Activated CD4-positive, alpha-beta memory T cell treated with anti-CD3 and anti-CD28 coated beads for 36 hours (primary cell): ENCODE results near the gene ZNF678. TPM values are rescaled to one million over a fixed set of nuclear protein-coding genes. Genes with fewer than 3 reads are reported as not detected.

Experiments used
- CTCF ChIA-PET: fragments of 350-600 bp; sonication (Branson Sonifier 250); formaldehyde crosslinking; loops from one replicate; lab custom pipeline; 2021; ENCODE audit warnings: antibody characterized with exemption, inconsistent platforms; lab: Charles Lee
- POLR2A ChIA-PET: fragments of 350-600 bp; sonication (Branson Sonifier 250); formaldehyde crosslinking; loops from one replicate; lab custom pipeline; 2021; ENCODE audit warnings: antibody characterized with exemption; lab: Charles Lee
- DNase-seq: peaks from one replicate; pipeline ENCODE4 v3.0.0-alpha.2; 2020
- H3K27ac Mint-ChIP-seq: one replicate; pipeline ENCODE4 v1.8.0; 2021; ENCODE audit warnings: mixed read lengths
- H3K27me3 Mint-ChIP-seq: one replicate; pipeline ENCODE4 v1.8.0; 2021; ENCODE audit warnings: mixed read lengths
- H3K36me3 Mint-ChIP-seq: one replicate; pipeline ENCODE4 v1.8.0; 2021; ENCODE audit warnings: mixed read lengths
- H3K4me1 Mint-ChIP-seq: one replicate; pipeline ENCODE4 v1.8.0; 2021; ENCODE audit warnings: low read depth, mixed read lengths
- H3K4me3 Mint-ChIP-seq: one replicate; pipeline ENCODE4 v1.8.0; 2021; ENCODE audit warnings: mild to moderate bottlenecking, mixed read lengths
- H3K9me3 Mint-ChIP-seq: one replicate; pipeline ENCODE4 v1.8.0; 2021; ENCODE audit warnings: mixed read lengths
- intact Hi-C: fragments of 100-400 bp; cut with micrococcal nuclease; formaldehyde crosslinking; loops from one replicate; pipeline ENCODE4 v1.15.1; 2023
- total RNA-seq, 2 experiments: library from RNA; stranded (reverse); gene quantifications; one replicate each; pipeline ENCODE4 v1.2.3, GENCODE V29; 2021

Gene ZNF678
- total RNA-seq, 2 experiments from 2014 or later = 6.5 to 7.4 TPM

DNA sequence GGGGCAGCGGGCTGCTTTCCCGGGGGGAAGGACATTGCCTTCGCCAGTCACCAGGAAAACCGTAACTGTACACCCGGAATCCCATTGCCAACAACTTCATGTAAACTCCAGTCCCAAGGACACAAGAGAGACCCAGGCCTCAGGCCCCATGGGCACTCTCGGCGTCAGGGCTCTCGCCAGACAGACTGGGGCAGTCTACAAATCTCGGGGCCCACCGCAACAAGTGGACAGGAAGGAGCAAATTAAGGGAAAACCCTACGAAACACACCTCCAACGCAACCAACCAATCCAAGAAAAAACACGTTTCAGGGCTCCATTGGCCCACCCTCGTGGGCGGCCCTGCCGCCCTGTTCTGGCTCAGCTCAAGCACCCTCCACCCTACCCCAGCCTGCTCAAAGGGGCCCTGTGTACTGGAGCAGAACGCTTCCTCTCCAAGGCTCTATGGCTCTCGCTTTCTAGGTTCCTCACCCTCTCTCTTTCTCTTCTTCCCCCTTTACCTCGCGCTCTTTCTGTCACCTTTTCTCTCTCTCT is 4.6 kb upstream of the ZNF678 start:
- DNase-seq = no peak
- Mint-ChIP-seq H3K4me3 (no peak overlapping the region), H3K27me3 (peaks cover 22% of the 10 kb centered on the region), H3K27ac (no peak overlapping the region), H3K36me3 (peaks cover 2% of the 10 kb centered on the region), H3K4me1 (peaks cover 14% of the 10 kb centered on the region), H3K9me3 (no peaks in the 10 kb centered on the region)
- intact Hi-C loops = no loop called here
- CTCF ChIA-PET = no interaction called here
- POLR2A ChIA-PET = no interaction called here

DNA sequence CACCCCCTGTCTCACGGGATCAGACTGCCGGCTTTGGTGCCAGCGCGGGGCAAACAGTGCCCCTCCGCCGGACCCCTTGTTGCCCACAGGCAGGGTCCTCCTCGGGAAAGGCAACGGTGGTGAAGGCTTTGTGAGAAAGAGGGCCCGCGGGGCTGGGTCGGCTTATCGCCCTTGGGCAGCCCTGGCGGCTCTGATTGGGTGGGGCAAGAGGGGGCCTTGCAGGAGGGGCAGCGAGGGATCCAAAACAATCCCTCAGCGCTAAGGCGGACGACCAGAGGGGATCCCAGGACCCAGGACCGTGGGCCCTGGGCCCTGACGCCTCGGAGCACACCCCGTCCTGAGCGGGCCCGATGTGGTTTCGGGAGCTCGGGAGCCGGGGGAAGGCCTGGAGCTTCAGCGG is 3.9 kb upstream of the ZNF678 start:
- no peaks in the 10 kb centered on the region for H3K9me3 Mint-ChIP-seq
- no peak overlapping the region for H3K27ac Mint-ChIP-seq
- H3K27me3 Mint-ChIP-seq = peaks cover 22% of the 10 kb centered on the region
- peaks cover 21% of the 10 kb centered on the region for H3K4me1 Mint-ChIP-seq
- ChIA-PET POLR2A (no interaction called here), CTCF (interaction anchor here (0.7 kb wide), 1 partner anchor 17 kb away, joined by 4 read pairs; no protein-coding TSS in a partner anchor)
- no peak overlapping the region for H3K4me3 Mint-ChIP-seq
- H3K36me3 Mint-ChIP-seq = peaks cover 2% of the 10 kb centered on the region
- intact Hi-C loops = no loop called here
- no peak for DNase-seq

DNA sequence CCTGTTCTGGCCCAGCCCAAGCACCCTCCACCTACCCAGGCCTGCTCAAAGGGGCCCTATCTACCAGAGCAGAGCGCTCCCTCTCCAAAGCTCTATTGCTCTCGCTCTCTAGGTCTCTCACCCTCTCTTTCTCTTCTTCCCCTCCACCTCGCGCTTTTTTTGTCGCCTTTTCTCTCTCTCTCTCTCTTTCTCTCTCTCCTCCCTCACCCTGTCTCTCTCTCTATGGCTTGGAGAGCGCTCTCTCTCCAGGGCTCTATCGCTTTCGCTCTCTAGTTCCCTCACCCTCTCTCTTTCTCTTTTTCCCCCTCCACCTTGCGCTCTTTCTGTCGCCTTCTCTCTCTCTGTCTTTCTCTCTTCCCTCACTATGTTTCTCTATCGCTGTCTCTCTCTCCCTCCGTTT is 3.4 kb upstream of the ZNF678 start:
- Mint-ChIP-seq H3K4me1 (peaks cover 22% of the 10 kb centered on the region), H3K36me3 (peaks cover 2% of the 10 kb centered on the region), H3K9me3 (no peaks in the 10 kb centered on the region), H3K27me3 (peaks cover 22% of the 10 kb centered on the region), H3K27ac (no peak overlapping the region), H3K4me3 (no peak overlapping the region)
- ChIA-PET POLR2A (no interaction called here), CTCF (interaction anchor here (0.7 to 0.9 kb wide), 2 partner anchors 17 to 202 kb away, joined by 3 to 4 read pairs; no protein-coding TSS in a partner anchor)
- DNase-seq = no peak
- intact Hi-C loops = loop anchor here (5.0 to 10.0 kb wide), 3 partner anchors 147 to 618 kb away; partner anchors contain the start of gene COQ8A

DNA sequence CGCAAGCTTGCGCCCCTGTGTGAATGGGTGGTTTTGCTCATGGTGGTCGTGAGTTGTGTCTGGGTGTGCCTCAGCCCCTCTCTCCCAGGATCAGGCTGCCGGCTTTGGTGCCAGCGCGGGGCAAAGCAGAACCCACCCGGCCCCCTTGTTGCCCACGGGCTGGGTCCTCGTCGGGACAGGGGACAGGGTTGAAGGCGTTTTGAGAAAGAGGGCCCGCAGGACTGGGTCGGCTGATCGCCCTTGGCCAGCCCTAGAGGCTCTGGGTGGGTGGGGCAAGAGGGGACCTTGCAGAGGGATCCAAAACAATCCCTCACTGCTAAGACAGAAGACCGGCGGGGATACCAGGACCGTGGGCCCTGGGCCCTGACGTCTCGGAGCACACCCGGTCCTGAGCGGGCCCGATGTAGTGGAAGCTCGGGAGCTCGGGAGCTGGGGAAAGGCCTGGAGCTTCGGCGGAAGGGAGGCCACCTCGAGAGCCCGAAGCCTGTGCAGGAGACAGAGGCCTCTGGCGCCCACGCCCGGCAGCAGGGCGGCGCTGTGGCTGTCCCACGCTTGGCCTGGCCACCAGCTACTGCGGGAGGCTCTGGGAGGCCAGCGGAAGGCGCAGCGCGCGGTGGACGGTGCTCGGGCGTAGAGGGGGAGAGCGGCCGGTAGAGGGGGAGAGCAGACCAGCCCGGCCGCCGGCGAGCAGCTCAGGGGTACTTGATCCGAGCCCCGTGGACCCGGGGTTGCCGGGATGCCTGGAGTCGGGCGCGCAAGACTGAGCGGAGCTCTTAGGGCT is 2.8 kb upstream of the ZNF678 start:
- no peak for DNase-seq
- H3K4me1 Mint-ChIP-seq = peaks cover 22% of the 10 kb centered on the region
- intact Hi-C loops = loop anchor here (5.0 to 10.0 kb wide), 3 partner anchors 147 to 618 kb away; partner anchors contain the start of gene COQ8A
- CTCF ChIA-PET = interaction anchor here (0.7 to 0.9 kb wide), 2 partner anchors 18 to 201 kb away, joined by 3 to 4 read pairs; no protein-coding TSS in a partner anchor
- H3K4me3 Mint-ChIP-seq = no peak overlapping the region
- H3K27ac Mint-ChIP-seq = no peak overlapping the region
- no peaks in the 10 kb centered on the region for H3K9me3 Mint-ChIP-seq
- POLR2A ChIA-PET = no interaction called here
- peaks cover 22% of the 10 kb centered on the region for H3K27me3 Mint-ChIP-seq
- peaks cover 2% of the 10 kb centered on the region for H3K36me3 Mint-ChIP-seq

DNA sequence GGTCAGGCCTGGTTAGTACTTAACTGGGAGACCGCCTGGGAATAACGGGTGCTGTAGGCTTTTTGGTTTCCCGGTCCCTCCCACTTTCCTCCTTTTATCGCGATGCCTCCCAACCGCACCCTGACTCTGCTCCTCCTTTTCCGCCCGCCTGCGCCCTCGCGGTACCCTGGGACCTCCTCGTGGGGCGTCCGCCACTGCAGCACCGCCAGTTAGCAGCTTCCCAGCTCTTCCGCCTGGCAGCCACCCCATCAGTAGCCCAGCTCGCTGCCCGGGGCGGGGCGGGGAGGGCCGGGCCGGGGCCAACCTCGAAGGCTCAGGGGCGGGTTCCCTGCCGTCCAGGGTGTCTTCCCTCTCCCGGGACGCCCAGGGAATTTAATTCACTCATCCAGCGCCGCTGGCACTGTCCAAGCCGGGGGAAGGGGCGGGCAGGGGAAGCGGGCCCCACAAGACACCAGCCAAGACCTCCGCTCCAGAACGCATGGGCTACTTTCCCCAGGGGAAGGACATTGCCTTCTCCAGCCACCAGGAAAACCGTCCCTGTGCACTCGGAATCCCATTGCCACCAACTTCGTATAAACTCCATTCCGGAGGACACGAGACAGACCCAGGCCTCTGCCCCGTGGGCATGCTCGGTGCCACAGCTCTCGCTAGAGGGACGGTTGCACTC is 2.0 kb upstream of the ZNF678 start:
- intact Hi-C loops = loop anchor here (5.0 to 10.0 kb wide), 3 partner anchors 146 to 619 kb away; partner anchors contain the start of gene COQ8A
- ChIA-PET CTCF (interaction anchor here (3.8 kb wide), 1 partner anchor 19 kb away, joined by 37 read pairs; no protein-coding TSS in a partner anchor), POLR2A (no interaction called here)
- no peak for DNase-seq
- no peak overlapping the region for H3K4me3 Mint-ChIP-seq
- peaks cover 2% of the 10 kb centered on the region for H3K36me3 Mint-ChIP-seq
- no peak overlapping the region for H3K27ac Mint-ChIP-seq
- H3K4me1 Mint-ChIP-seq = peaks cover 22% of the 10 kb centered on the region
- H3K9me3 Mint-ChIP-seq = no peaks in the 10 kb centered on the region
- H3K27me3 Mint-ChIP-seq = peaks cover 22% of the 10 kb centered on the region

DNA sequence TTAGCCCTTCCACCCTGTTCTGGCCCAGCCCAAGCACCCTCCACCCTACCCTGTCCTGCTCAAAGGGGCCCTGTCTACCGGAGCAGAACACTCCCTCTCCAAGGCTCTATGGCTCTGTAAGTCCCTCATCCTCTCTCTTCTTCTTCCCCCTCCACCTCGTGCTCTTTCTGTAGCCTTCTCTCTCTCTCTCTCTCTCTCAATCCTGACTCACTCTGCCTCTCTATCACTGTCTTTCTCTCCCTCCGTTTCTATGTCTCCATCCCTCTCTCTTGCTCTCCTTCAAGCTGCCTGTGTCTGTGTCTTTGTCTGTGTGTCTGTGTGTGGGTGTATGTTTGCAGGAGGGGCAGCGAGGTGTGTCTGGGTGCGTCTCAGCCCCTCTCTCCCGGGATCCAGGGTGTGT is 1.3 kb upstream of the ZNF678 start:
- Mint-ChIP-seq H3K9me3 (no peaks in the 10 kb centered on the region), H3K4me3 (no peak overlapping the region), H3K4me1 (peaks cover 24% of the 10 kb centered on the region), H3K27ac (no peak overlapping the region), H3K27me3 (peaks cover 22% of the 10 kb centered on the region), H3K36me3 (peaks cover 5% of the 10 kb centered on the region)
- DNase-seq = no peak
- intact Hi-C loops = loop anchor here (5.0 to 10.0 kb wide), 3 partner anchors 145 to 620 kb away; partner anchors contain the start of gene COQ8A
- ChIA-PET CTCF (interaction anchor here (3.8 kb wide), 1 partner anchor 19 kb away, joined by 37 read pairs; no protein-coding TSS in a partner anchor), POLR2A (no interaction called here)

DNA sequence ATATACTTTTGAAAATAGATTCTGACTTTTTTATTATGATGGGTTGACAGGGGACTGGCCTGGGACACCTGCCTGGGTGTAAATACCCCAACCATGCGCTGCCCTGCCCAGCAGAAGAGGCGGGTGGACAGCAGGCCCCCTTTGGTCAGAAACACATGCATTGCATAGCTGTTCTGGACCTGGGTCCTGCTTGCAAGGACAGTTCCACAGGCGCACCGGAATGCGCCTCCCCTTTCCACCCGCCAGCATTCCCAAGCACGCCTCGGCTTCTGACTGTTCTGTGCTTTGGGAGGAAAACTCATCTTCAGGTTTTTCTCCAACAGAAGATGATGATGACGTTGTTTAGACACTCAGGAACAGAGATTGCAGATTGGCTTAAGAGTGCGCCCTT is 428 bp upstream of the ZNF678 start:
- no peak for DNase-seq
- Mint-ChIP-seq H3K36me3 (peaks cover 7% of the 10 kb centered on the region), H3K4me3 (peak overlapping the region; percentile 96), H3K4me1 (peaks cover 24% of the 10 kb centered on the region), H3K9me3 (no peaks in the 10 kb centered on the region), H3K27me3 (peaks cover 22% of the 10 kb centered on the region), H3K27ac (peak overlapping the region; percentile 92)
- CTCF ChIA-PET = interaction anchor here (0.9 to 3.8 kb wide), 4 partner anchors 11 to 390 kb away, joined by 4 to 37 read pairs (median 6); no protein-coding TSS in a partner anchor
- intact Hi-C loops = loop anchor here (1.0 to 10.0 kb wide), 6 partner anchors 21 to 621 kb away; partner anchors contain the start of genes COQ8A, JMJD4 and SNAP47
- POLR2A ChIA-PET = interaction anchor here (1.0 to 1.5 kb wide), 2 partner anchors 20 to 172 kb away, joined by 4 read pairs; partner anchors contain the start of gene JMJD4

DNA sequence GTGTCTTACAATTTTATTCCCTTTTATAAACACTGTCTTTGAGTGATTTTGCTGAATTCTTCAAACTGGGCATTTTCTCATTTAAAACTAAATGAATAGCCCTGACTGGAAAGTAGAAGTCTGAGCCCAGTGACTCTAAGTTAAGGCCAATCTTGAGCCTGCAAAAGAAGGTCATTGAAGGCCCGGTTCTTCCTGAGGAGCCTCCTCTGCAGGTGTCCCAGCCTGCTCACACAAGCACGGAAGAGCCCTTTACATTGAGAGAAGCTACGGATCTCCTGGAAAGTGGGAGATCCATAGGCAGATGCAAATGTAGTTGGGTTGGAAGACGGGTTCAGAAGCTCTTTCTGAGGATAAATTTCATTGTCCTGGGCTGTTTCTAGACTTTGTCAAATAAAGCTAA is 3.9 kb downstream of the ZNF678 start:
- Mint-ChIP-seq H3K9me3 (no peaks in the 10 kb centered on the region), H3K27me3 (peaks cover 1% of the 10 kb centered on the region), H3K4me1 (peaks cover 24% of the 10 kb centered on the region), H3K4me3 (no peak overlapping the region), H3K36me3 (peaks cover 13% of the 10 kb centered on the region), H3K27ac (no peak overlapping the region)
- no peak for DNase-seq
- intact Hi-C loops = loop anchor here (10.0 kb wide), 1 partner anchor 198 kb away; no protein-coding TSS in a partner anchor
- CTCF ChIA-PET = no interaction called here
- POLR2A ChIA-PET = no interaction called here

DNA sequence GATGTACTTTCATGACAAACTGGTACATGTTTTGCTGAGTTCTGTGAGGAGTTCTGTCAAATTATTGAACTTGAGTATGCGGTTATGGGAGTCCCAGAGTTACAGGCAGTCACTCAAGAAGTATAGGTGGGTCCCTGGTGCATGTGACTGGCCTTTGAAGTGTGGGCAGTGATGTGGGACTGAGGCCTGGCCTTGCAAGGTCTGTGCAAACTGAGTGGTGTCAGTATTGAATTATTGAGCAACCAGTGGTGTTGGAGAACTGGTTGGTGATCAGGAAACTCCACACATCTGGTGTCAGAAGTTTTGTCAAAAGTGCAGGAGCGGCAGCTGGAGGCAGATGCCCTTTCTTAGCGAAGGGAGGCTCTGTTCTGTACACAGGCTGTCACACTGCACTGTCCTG is 5.2 kb downstream of the ZNF678 start:
- H3K4me1 Mint-ChIP-seq = peaks cover 22% of the 10 kb centered on the region
- POLR2A ChIA-PET = no interaction called here

DNA sequence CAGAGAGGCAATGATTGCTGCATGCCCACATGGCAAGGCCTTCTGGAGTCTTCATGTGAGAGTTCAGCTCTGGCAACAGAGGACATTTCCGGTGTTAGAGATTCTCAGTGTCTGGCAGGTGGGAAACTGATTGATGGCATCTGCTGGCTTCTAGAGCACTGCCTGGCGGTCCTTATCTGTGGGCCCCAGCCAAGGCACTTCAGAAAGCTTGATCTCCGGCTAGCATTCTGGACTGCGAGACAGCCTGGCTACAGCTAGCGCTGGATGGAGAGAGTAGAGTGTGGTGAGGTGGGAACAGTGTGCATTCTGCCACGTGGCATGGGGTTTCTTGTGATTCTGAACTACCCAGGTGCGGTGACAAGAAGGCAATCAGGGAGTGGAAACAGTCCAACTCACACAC is 9.4 kb downstream of the ZNF678 start:
- no peaks in the 10 kb centered on the region for H3K27me3 Mint-ChIP-seq
- ChIA-PET POLR2A (no interaction called here), CTCF (interaction anchor here (1.4 to 1.5 kb wide), 2 partner anchors 9 to 30 kb away, joined by 4 to 5 read pairs; partner anchors contain the start of gene ZNF678)
- peaks cover 35% of the 10 kb centered on the region for H3K9me3 Mint-ChIP-seq
- no peak overlapping the region for H3K4me3 Mint-ChIP-seq
- intact Hi-C loops = no loop called here
- DNase-seq = no peak
- peaks cover 41% of the 10 kb centered on the region for H3K36me3 Mint-ChIP-seq
- H3K27ac Mint-ChIP-seq = no peak overlapping the region
- peaks cover 9% of the 10 kb centered on the region for H3K4me1 Mint-ChIP-seq

More for the DNA sequence above, 5.2 kb downstream of the ZNF678 start:
- Mint-ChIP-seq H3K27me3 (no peaks in the 10 kb centered on the region), H3K9me3 (no peaks in the 10 kb centered on the region), H3K27ac (no peak overlapping the region), H3K36me3 (peaks cover 14% of the 10 kb centered on the region), H3K4me3 (no peak overlapping the region)
- DNase-seq = no peak
- CTCF ChIA-PET = interaction anchor here (0.7 kb wide), 1 partner anchor 617 kb away, joined by 3 read pairs; no protein-coding TSS in a partner anchor
- intact Hi-C loops = loop anchor here (10.0 kb wide), 1 partner anchor 196 kb away; no protein-coding TSS in a partner anchor

DNA sequence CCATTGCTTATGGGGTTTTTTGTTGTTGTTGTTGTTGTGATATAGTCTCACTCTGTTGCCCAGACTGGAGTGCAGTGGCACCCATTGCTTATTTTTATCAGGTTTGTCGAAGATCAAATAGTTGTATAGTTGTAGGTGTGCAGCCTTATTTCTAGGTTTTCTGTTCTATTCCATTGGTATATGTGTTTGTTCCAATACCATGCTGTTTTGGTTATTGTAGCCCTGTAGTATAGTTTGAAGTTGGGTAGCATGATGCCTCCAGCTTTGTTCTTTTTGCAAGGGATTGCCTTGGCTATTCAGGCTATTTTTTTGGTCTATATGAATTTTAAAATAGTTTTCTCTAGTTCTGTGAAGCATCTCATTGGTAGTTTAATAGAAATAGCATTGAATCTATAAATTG is 11.6 kb downstream of the ZNF678 start:
- H3K27me3 Mint-ChIP-seq = no peaks in the 10 kb centered on the region
- intact Hi-C loops = no loop called here
- no peak overlapping the region for H3K4me3 Mint-ChIP-seq
- no peak for DNase-seq
- CTCF ChIA-PET = no interaction called here
- peaks cover 43% of the 10 kb centered on the region for H3K9me3 Mint-ChIP-seq
- peaks cover 46% of the 10 kb centered on the region for H3K36me3 Mint-ChIP-seq
- peaks cover 7% of the 10 kb centered on the region for H3K4me1 Mint-ChIP-seq
- no peak overlapping the region for H3K27ac Mint-ChIP-seq
- POLR2A ChIA-PET = no interaction called here
